RWPE2 (cell line): ENCODE results near the gene PRDM2.
"Not testable (repeated sequence)": the region's sequence is repeated elsewhere in the genome, so short reads cannot be mapped to it uniquely, and the experiment has no call there.

Experiments
- ATAC-seq: fragments of 200-7000 bp; cut with Tn5 transposase; 3 replicates; pipeline ENCODE4 v1.9.1; 2021; ENCODE audit warnings: low read depth
- DNase-seq: peaks from one replicate; pipeline ENCODE4 v3.0.0-alpha.2; 2020; ENCODE audit warnings: low spot score
- H3K27ac ChIP-seq: fragments of 450-650 bp; 2 replicates; pipeline ENCODE4 v1.5.1; 2017; ENCODE audit warnings: mild to moderate bottlenecking; ENCODE audit not compliant: poor library complexity, severe bottlenecking
- H3K27me3 ChIP-seq: fragments of 250-450 bp; sonication (Bioruptor Pico); 2 replicates; pipeline ENCODE4 v1.5.1; 2021; ENCODE audit warnings: mild to moderate bottlenecking, moderate library complexity; ENCODE audit not compliant: insufficient read depth, poor library complexity, severe bottlenecking
- H3K36me3 ChIP-seq: fragments of 250-450 bp; sonication (Bioruptor Pico); 2 replicates; pipeline ENCODE4 v1.5.1; 2020; ENCODE audit warnings: low read depth, mild to moderate bottlenecking, moderate library complexity
- H3K4me1 ChIP-seq: fragments of 250-450 bp; sonication (Bioruptor Pico); 2 replicates; pipeline ENCODE4 v1.5.1; 2021; ENCODE audit warnings: mild to moderate bottlenecking, moderate library complexity; ENCODE audit not compliant: insufficient read depth, poor library complexity, severe bottlenecking
- H3K4me3 ChIP-seq: fragments of 250-450 bp; sonication (Bioruptor Pico); 2 replicates; pipeline ENCODE4 v1.5.1; 2021; ENCODE audit warnings: mild to moderate bottlenecking, moderate library complexity; ENCODE audit not compliant: severe bottlenecking
- H3K9me3 ChIP-seq: fragments of 250-450 bp; sonication (Bioruptor Pico); 2 replicates; pipeline ENCODE4 v1.5.1; 2021; ENCODE audit warnings: mild to moderate bottlenecking, moderate library complexity; ENCODE audit not compliant: severe bottlenecking
- CTCF ChIP-seq: fragments of 450-650 bp; IDR thresholded peaks from one replicate; pipeline ENCODE4 v1.5.1; 2017; ENCODE audit warnings: mild to moderate bottlenecking, moderate library complexity; ENCODE audit not compliant: poor library complexity, severe bottlenecking

The PRDM2 gene

DNA sequence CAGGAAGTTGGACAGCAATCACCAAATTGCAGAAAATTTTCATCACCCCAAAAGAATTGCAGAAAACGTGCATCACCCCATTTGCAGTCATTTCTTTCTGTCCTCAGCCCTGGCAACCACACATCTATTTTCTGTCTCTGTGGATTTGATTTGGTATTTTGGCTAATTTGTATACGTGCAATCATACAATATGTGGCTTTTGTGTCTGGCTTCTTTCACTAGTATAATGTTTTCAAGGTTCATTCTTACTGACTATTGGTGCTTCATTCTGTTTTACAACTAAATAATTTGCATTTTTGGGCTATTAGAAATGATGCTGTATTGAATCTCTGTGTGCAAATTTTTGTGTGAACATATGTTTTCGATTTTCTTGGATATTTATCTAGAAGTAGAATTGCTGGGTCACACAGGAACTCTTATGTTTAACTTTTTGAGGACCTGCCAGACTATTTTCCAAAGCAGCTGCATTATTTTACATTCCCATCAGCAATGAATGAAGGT lies 24.8 kb upstream of the PRDM2 start:
- DNase-seq (no peak), ATAC-seq (no peak)
- no peaks in the 10 kb centered on the region for H3K9me3 ChIP-seq
- H3K36me3 ChIP-seq = no peaks in the 10 kb centered on the region
- no peaks in the 10 kb centered on the region for H3K4me1 ChIP-seq
- TF ChIP-seq CTCF = no peak
- H3K27ac ChIP-seq = no peak overlapping the region
- no peaks in the 10 kb centered on the region for H3K27me3 ChIP-seq
- H3K4me3 ChIP-seq = no peak overlapping the region

- Histone ChIP-seq H3K4me1 (no peaks in the 10 kb centered on the region), H3K27me3 (no peaks in the 10 kb centered on the region), H3K9me3 (no peaks in the 10 kb centered on the region), H3K36me3 (no peaks in the 10 kb centered on the region), H3K4me3 (no peak overlapping the region), H3K27ac (no peak overlapping the region)
- no peak for DNase-seq
- no peak for TF ChIP-seq CTCF
- no peak for ATAC-seq
Measured at GRCh38 chr1:13677896-13678295, 22.1 kb upstream of the PRDM2 start.

GRCh38 chr1:13679651-13680050 lies 20.3 kb upstream of the PRDM2 start:
- Histone ChIP-seq H3K27me3 (no peaks in the 10 kb centered on the region), H3K27ac (no peak overlapping the region), H3K4me3 (no peak overlapping the region), H3K36me3 (no peaks in the 10 kb centered on the region), H3K4me1 (peaks cover 12% of the 10 kb centered on the region), H3K9me3 (no peaks in the 10 kb centered on the region)
- TF ChIP-seq CTCF = no peak
- ATAC-seq (no peak), DNase-seq (no peak)

DNA sequence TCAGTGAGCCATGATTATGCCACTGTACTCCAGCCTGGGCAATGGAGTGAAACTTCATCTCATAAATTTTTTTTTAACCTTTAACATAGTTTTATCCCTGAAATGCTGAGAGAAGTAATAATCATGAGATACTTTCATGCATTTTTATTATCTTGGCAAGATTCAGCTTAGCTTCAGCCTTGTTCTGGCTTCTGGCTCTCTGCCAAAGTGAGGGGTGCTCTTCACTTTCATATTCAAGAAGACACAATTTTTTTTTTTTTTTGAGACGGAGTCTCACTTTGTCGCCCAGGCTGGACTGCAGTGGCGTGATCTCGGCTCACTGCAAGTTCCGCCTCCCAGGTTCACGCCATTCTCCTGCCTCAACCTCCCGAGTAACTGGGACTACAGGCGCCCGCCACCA lies 19.4 kb upstream of the PRDM2 start:
- DNase-seq, H3K36me3 ChIP-seq, ATAC-seq, H3K27me3 ChIP-seq, H3K4me3 ChIP-seq, H3K9me3 ChIP-seq, H3K27ac ChIP-seq: not testable (repeated sequence)
- H3K4me1 ChIP-seq = peaks cover 19% of the 10 kb centered on the region

GRCh38 chr1:13681921-13682320 lies 18.1 kb upstream of the PRDM2 start:
- Histone ChIP-seq H3K4me1 (peaks cover 19% of the 10 kb centered on the region), H3K36me3 (no peaks in the 10 kb centered on the region), H3K27me3 (no peaks in the 10 kb centered on the region), H3K4me3 (no peak overlapping the region), H3K27ac (no peak overlapping the region), H3K9me3 (no peaks in the 10 kb centered on the region)
- DNase-seq (no peak), ATAC-seq (no peak)
- no peak for TF ChIP-seq CTCF
